IgD-negative memory B cell (primary cell): Measurements from ENCODE around the gene KLHL40. TPM values are rescaled to one million over a fixed set of nuclear protein-coding genes. Genes with fewer than 3 reads are reported as not detected.

ENCODE experiments used
- H3K27ac Mint-ChIP-seq, 3 donors: one replicate each; pipeline ENCODE4 v1.8.0; 2020 to 2022; ENCODE audit warnings: mild to moderate bottlenecking in 3 of 3, mixed read lengths in 3 of 3, moderate library complexity in 1 of 3
- H3K27me3 Mint-ChIP-seq: one replicate; pipeline ENCODE4 v1.8.0; 2021; ENCODE audit warnings: mixed read lengths
- H3K36me3 Mint-ChIP-seq: one replicate; pipeline ENCODE4 v1.8.0; 2020; ENCODE audit warnings: mild to moderate bottlenecking, mixed read lengths
- H3K4me1 Mint-ChIP-seq, 3 donors: one replicate each; pipeline ENCODE4 v1.8.0; 2020 to 2022; ENCODE audit warnings: mixed read lengths in 3 of 3, mild to moderate bottlenecking in 1 of 3
- H3K4me3 Mint-ChIP-seq, 4 donors: one replicate each; pipeline ENCODE4 v1.8.0; 2020 to 2022; ENCODE audit warnings: mild to moderate bottlenecking in 4 of 4, mixed read lengths in 4 of 4, moderate library complexity in 3 of 4
- H3K9me3 Mint-ChIP-seq, 3 donors: one replicate each; pipeline ENCODE4 v1.8.0; 2020 to 2021; ENCODE audit warnings: mixed read lengths in 3 of 3, mild to moderate bottlenecking in 1 of 3
- polyA plus RNA-seq: library from polyadenylated mRNA; unstranded; fragments of 300-500 nt; fragmentation: Illumina TruSeq; gene quantifications from one replicate; pipeline ENCODE4 v1.2.3, GENCODE V29; 2021

Gene KLHL40
- polyA plus RNA-seq, 1 donor from 2014 or later = not detected

DNA sequence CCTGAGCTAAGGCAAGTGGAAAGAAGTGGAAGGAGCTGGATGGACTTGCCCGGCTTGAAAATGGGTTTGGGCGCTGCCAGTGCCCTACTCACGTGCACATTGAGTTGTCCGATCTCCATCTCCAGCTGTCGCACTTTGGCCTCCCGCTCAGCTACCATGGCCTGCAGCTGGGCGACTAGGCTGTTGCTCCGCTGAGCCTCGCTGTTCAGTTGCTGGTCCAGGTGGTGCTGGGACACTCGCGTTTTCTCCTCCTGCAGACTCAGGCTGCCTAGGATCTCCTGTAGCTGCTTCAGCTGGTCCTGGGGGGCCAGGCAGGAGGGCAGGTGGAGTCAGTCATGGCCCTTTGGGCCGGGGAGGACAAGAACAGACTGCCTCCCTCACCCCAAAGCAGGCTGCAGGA lies 50.3 kb downstream of the KLHL40 start:
- Mint-ChIP-seq H3K36me3 (no peaks in the 10 kb centered on the region), H3K4me1 (peaks cover 4 to 7% (median 4%) of the 10 kb centered on the region in 3 donors), H3K27me3 (no peaks in the 10 kb centered on the region), H3K9me3 (no peaks in the 10 kb centered on the region), H3K4me3 (no peak overlapping the region), H3K27ac (no peak overlapping the region)

DNA sequence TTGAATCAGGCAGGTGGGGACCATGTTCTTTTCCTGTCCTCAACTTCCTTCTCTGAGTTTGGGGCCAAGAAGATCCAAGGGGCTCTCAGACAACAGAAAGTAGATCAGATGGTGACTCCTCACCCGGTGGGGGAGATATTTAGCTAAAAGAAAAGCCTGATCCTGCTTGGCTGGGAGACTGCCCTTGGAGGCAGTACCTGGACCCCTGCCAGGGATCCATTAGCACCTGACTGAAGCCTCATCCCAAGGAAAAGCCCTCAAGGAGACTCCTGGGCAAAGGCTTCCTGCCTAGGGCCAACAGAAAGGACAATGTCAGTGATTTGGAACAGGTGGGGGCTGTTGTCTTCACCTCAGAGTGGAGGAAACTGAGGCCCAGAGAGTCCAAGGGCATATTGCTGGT lies 50.7 kb downstream of the KLHL40 start:
- Mint-ChIP-seq H3K4me1 (peaks cover 4 to 7% (median 4%) of the 10 kb centered on the region in 3 donors), H3K27ac (no peak overlapping the region), H3K4me3 (no peak overlapping the region)

DNA sequence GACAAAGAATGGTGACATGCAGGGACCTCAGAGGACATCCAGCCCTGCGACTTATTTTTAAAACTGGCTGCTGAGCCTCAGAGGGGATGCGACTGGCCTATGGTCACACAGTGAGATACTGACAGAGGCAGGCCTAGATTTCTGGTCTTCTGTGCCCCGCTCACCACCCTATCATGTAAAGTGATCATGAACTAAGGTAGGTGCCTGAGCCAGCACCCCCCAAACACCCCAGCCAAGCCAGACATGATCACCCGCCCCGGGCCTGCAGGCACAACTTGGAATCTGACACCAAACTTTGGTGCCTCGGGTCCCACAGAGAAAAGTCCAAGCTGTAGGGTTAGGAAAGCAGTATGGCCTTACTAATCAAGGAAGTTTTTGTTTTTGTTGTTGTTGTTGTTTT lies 51.2 kb downstream of the KLHL40 start:
- Mint-ChIP-seq H3K27ac (no peak overlapping the region), H3K9me3 (peaks cover 0 to 1% (median 0%) of the 10 kb centered on the region in 3 donors), H3K27me3 (no peaks in the 10 kb centered on the region), H3K36me3 (no peaks in the 10 kb centered on the region), H3K4me3 (no peak overlapping the region), H3K4me1 (peaks cover 4 to 7% (median 4%) of the 10 kb centered on the region in 3 donors)

More for the DNA sequence above, 50.7 kb downstream of the KLHL40 start:
- Mint-ChIP-seq H3K9me3 (peaks cover 0 to 1% (median 0%) of the 10 kb centered on the region in 3 donors), H3K36me3 (no peaks in the 10 kb centered on the region), H3K27me3 (no peaks in the 10 kb centered on the region)

DNA sequence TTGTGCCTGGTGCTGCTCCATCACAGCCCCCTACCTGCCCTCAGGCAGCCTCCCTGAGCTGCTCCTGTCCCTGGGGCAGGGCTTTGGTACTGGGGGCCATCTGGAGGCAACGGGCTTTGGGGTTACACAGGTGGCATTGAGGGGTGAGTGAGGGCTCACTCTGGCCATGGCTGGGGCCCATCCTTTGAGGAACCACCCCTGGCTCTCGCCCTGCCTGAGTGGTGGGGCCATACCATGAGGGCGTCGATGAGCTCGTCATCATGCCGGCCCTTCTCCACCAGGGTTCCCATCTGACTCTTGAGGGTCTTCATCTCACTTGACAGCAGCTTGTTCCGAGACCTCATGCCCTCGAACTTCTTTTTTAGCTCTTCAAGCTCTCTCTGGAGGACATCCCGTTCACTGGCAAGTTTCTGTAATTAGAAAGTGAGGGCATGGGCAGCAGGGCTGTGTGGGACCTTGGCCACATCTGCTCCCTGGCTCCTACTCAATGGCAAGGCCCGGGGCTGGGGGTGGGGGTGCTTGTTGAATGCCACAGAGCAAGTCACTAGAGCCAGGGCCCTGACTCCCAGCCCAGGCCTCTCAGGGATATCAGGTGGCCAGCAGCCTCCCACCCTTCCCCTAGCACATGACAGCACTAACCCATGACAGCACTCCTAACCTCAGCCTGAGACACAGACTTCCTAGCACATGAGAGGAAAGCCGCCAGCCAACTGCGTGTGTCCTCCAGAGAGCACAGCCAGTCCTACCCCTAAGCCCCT lies 54.2 kb downstream of the KLHL40 start:
- no peaks in the 10 kb centered on the region for H3K27me3 Mint-ChIP-seq
- no peaks in the 10 kb centered on the region for H3K36me3 Mint-ChIP-seq
- peak overlapping the region in 1 of 3 donors; percentile 50 for H3K27ac Mint-ChIP-seq
- H3K4me1 Mint-ChIP-seq = peaks cover 4 to 7% (median 6%) of the 10 kb centered on the region in 3 donors
- no peak overlapping the region for H3K4me3 Mint-ChIP-seq
- peaks cover 0 to 1% (median 0%) of the 10 kb centered on the region in 3 donors for H3K9me3 Mint-ChIP-seq

DNA sequence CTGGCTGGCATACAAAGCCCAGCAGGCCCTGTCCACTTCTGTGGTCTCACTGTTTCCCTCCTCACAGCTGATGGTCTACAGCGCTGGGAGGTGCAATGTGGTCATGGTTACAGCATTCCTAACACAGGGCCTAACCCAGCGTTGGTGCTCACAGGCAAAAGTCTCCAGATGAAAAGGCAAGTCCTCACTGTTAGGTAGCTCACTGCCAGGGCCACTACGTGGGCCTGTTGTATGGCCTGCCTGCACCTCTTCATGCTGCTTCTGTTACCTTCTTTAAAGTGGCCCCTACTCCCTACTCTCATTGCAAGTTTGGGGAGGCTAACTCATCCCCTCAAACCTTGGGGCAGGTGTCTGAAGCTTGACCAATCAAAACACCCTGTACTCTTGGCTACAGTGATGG lies 56.5 kb downstream of the KLHL40 start:
- H3K36me3 Mint-ChIP-seq = no peaks in the 10 kb centered on the region
- H3K4me3 Mint-ChIP-seq = no peak overlapping the region
- H3K4me1 Mint-ChIP-seq = peaks cover 4 to 7% (median 6%) of the 10 kb centered on the region in 3 donors
- peaks cover 0 to 1% (median 0%) of the 10 kb centered on the region in 3 donors for H3K9me3 Mint-ChIP-seq
- no peaks in the 10 kb centered on the region for H3K27me3 Mint-ChIP-seq
- no peak overlapping the region for H3K27ac Mint-ChIP-seq

Other genes with a start within 250 kb of the KLHL40 start
- gene VIPR1, start 182.9 kb upstream of the KLHL40 start, polyA plus RNA-seq = 3.1 TPM
- 30.1 TPM for gene SEC22C, start 103.6 kb upstream of the KLHL40 start, polyA plus RNA-seq
- gene SS18L2, start 94.7 kb upstream of the KLHL40 start, polyA plus RNA-seq = 145 TPM
- 14.7 TPM for gene NKTR, start 84.9 kb upstream of the KLHL40 start, polyA plus RNA-seq
- gene ZBTB47, start 31.8 kb upstream of the KLHL40 start, polyA plus RNA-seq = 0.11 TPM
- gene HHATL, start 17.3 kb downstream of the KLHL40 start, polyA plus RNA-seq = not detected
- gene CCDC13, start 87.7 kb downstream of the KLHL40 start, polyA plus RNA-seq = 1.1 TPM
- 66.7 TPM for gene HIGD1A, start 119.0 kb downstream of the KLHL40 start, polyA plus RNA-seq
- gene ACKR2, start 123.9 kb downstream of the KLHL40 start, polyA plus RNA-seq = not detected
- gene CYP8B1, start 190.3 kb downstream of the KLHL40 start, polyA plus RNA-seq = not detected
- gene ZNF662, start 220.6 kb downstream of the KLHL40 start, polyA plus RNA-seq = not detected